GM12892 (cell line): ENCODE measurements around the gene MYL11.

ENCODE experiments used
- DNase-seq: peaks from one replicate; pipeline ENCODE4 v3.0.0; 2011; ENCODE audit not compliant: insufficient read length
- FAIRE-seq: peaks from 2 replicates; lab custom pipeline; 2011; peaks lifted over from hg19 to GRCh38; lab: Jason Lieb, UNC
- POLR2A ChIP-seq: IDR thresholded peaks from 2 replicates; pipeline ENCODE4 v1.6.1; 2011; ENCODE audit warnings: low read depth, low read length, control low read depth
- POLR2AphosphoS5 ChIP-seq: IDR thresholded peaks from 2 replicates; pipeline ENCODE4 v1.6.1; 2011; ENCODE audit warnings: low read depth, low read length, control low read depth
- TAF1 ChIP-seq: IDR thresholded peaks from 2 replicates; pipeline ENCODE4 v1.6.1; 2011; ENCODE audit warnings: low read depth, mild to moderate bottlenecking, control low read depth, low read length, borderline replicate concordance

MYL11 gene

DNA sequence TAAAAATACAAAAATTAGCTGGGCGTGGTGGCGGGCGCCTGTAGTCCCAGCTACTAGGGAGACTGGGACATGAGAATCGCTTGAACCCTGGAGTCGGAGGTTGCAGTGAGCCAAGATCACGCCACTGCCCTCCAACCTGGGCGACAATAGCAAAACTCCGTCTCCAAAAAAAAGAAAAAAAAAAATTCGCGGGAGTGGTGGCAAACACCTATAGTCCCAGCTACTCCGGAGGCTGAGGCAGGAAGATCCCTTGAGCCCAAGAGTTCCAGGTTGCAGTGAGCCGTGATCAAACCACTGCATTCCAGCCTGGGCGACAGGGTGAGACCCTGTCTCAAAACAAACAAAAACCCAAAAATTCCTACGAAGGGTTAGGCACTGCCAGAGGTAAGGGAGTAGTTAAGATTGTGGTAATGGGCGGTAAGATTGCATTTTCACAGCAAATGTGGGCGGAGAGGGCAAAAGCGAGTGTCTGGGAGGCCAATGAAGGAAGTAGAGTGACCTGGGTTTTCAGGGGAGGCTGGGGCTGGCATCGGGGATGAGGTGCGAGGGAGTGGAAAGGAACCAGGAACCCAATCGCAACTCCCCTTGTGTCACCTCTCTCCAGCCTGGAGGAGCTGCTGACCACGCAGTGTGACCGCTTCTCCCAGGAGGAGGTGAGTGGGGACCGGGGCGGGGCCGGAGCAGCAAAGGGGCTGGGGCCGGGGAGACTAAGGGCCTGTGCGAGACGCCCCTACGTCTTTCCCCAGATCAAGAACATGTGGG, 2.6 kb downstream of the MYL11 start:
- DNase-seq (no peak), FAIRE-seq (peak; percentile 9)
- TF ChIP-seq POLR2A (no peak), POLR2AphosphoS5 (no peak; the same call in 1 of the 2 replicates), TAF1 (no peak)

GRCh38 chr16:30377812-30378235, 3.2 kb downstream of the MYL11 start:
- TF ChIP-seq TAF1 = no peak
- TF ChIP-seq POLR2A = peak; percentile 64; the same call in 1 of the 2 replicates
- TF ChIP-seq POLR2AphosphoS5 = peak; percentile 65
- DNase-seq (peak; percentile 80), FAIRE-seq (no peak)

- FAIRE-seq = peak; percentile 98
- peak; percentile 99 for DNase-seq
- TF ChIP-seq POLR2A (peak; percentile 76), POLR2AphosphoS5 (peak; percentile 68), TAF1 (0 out of 2 replicates have a peak, but pooled peaks have one; percentile 26)
Measured at GRCh38 chr16:30378236-30379157, 3.9 kb downstream of the MYL11 start.

DNA sequence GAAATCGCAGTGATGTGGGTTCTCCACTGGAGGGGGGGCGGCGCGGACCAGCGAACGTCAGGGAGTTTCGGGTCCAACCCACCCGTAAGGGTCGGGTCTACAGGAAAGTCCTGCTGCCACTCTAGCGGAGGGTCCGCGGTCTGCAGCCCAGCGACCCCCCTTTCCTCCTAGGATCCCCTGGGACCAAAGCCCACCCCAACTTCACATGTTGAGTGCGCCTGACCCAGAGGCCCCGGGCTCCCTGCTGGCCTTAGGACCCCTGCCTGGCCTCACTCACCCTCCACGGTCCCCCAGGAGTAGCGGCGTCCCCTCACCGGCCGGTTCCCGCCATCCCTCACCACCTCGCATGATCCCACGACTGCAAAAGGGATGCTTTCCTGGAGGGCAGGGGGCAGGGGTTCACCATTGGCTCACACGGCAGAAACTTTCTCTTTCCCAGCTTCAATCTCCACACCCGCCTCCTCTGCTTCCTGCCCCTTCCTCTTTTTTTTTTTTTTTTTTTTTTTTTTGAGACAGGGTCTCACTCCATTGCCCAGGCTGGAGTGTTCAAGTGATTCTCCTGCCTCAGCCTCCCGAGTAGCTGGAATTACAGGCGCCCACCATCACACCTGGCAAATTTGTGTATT, 4.7 kb downstream of the MYL11 start:
- TF ChIP-seq TAF1 (no peak), POLR2AphosphoS5 (no peak), POLR2A (no peak)
- DNase-seq (no peak), FAIRE-seq (no peak)

DNA sequence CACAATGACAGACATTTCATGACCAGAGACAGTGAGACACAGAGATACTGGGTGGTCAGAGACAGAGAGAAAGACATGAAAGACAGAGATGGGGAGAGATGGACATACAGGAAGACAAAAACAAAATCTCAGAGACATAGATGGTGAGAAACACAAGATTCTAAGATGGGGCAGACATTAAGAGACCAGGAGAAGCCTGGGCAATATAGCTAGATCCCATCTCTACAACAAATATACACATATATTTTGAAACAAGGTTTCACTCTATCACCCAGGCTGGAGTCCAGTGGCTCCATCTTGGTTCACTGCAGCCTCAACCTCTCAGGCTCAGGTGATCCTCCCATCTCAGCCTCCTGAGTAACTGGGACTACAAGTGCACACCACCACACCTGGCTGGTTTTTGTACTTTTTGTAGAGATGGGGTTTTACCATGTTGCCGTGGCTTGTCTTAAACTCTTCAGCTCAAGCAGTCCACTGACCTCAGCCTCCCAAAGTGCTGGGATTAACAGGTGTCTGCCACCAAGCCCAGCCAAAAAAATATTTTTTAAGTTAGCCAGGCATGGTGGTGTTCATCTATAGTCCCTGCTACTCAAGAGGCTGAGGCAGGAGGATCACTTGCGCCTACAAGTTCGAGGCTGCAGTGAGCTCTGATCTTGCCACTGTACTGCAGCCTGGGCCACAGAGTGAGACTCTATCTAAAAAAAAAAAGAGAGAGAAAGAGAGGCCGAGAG, 5.6 kb downstream of the MYL11 start:
- FAIRE-seq = no peak
- TF ChIP-seq POLR2A (no peak), POLR2AphosphoS5 (no peak), TAF1 (no peak)
- DNase-seq = no peak

GRCh38 chr16:30380803-30381208, 6.2 kb downstream of the MYL11 start:
- TF ChIP-seq TAF1 (no peak), POLR2AphosphoS5 (no peak), POLR2A (no peak)
- no peak for DNase-seq
- no peak for FAIRE-seq

- DNase-seq (no peak), FAIRE-seq (no peak)
- TF ChIP-seq POLR2AphosphoS5 = no peak
- no peak for TF ChIP-seq POLR2A
- TF ChIP-seq TAF1 = no peak
Measured at GRCh38 chr16:30381291-30382041, 6.9 kb downstream of the MYL11 start.

- DNase-seq (peak; percentile 75), FAIRE-seq (peak; percentile 96)
- no peak for TF ChIP-seq TAF1
- TF ChIP-seq POLR2AphosphoS5 = peak; percentile 83
- TF ChIP-seq POLR2A = peak; percentile 89; the same call in 1 of the 2 replicates
Measured at GRCh38 chr16:30382111-30382881, 7.7 kb downstream of the MYL11 start, which contains the start of gene SEPTIN1. TSS of gene SEPTIN1 (minus strand) at chr16:30382561. CDS start at chr16:30382542, 19 bp downstream.

GRCh38 chr16:30383521-30383920, 8.9 kb downstream of the MYL11 start:
- TF ChIP-seq POLR2A (no peak), POLR2AphosphoS5 (no peak), TAF1 (no peak)
- FAIRE-seq (no peak), DNase-seq (no peak)
